ENCODE results near the gene MACF1. TPM values are rescaled to one million over a fixed set of nuclear protein-coding genes. Genes with fewer than 3 reads are reported as not detected.

Gene MACF1
- total RNA-seq, 4 donors from 2014 or later: 421 to 942 (median 545) TPM

DNA sequence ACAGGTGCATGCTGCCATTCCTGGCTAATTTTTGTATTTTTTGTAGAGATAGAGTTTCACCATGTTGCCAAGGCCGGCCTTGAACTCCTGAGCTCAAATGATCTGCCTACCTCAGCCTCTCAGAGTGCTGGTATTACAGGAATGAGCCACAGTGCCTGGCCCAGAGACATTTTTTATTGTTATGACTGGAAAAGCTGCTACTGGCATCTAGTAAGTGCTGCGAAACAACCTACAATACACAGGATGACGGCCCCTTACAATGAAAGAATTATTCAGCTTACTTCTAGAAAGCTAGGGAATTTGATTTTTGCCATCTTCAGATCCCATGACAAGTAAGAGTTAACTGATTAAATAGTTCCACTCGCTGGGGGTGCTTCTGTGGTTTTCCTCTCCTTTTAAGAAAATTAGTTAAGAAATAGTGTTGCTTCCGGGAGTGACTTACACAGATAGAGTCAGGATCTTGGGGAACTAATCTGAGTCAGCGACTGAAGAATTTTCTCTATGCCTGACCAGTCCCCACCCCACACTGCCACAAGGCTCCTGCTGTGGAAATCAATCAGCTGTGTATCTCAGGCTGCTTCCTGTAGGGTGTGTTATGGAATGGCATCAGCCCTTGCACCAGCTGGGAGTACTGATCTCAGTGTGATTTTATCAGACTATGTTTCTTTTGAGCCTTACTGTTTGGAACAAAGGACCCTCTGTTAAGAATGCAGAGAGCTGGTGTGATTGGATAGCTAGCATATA lies 194.0 kb downstream of the MACF1 start:
- TF ChIP-seq POLR2A (IDR thresholded peaks at IDR 0.05) (no peak), POLR2AphosphoS5 (IDR thresholded peaks at IDR 0.05) (peak in 1 of 3 donors; percentile 43)

DNA sequence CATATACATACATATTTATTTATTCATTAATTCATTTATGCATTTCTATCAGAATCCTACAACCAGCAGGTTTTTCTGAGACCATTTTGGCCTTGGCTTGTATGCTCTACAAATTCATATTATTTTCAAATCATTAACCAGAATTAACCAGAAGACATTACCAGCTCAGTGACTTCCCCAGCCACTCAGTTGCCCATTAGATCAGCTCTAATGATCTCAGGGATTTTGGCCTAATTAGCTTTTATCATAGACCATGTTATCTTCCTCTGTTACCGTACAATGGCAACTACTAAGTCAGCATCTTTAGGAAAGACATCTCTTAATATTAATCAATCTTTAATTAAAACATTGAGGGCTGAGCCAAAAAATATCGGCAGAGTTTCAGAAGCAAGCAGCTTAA lies 196.6 kb downstream of the MACF1 start:
- no peak overlapping the region for H3K4me3 ChIP-seq
- no peaks in the 10 kb centered on the region for H3K27me3 ChIP-seq
- WGBS: 63% methylated on average over 2 of the region's 2 CpGs
- H3K9me3 ChIP-seq: no peaks in the 10 kb centered on the region
- no peak for DNase-seq (ENCODE audit: low spot score in 2 of 2)
- H3K27ac ChIP-seq: no peak overlapping the region
- TF ChIP-seq POLR2AphosphoS5 (IDR thresholded peaks at IDR 0.05) (no peak), POLR2A (IDR thresholded peaks at IDR 0.05) (no peak), EP300 (IDR thresholded peaks at IDR 0.05) (no peak)
- TF ChIP-seq, protein P1, sequence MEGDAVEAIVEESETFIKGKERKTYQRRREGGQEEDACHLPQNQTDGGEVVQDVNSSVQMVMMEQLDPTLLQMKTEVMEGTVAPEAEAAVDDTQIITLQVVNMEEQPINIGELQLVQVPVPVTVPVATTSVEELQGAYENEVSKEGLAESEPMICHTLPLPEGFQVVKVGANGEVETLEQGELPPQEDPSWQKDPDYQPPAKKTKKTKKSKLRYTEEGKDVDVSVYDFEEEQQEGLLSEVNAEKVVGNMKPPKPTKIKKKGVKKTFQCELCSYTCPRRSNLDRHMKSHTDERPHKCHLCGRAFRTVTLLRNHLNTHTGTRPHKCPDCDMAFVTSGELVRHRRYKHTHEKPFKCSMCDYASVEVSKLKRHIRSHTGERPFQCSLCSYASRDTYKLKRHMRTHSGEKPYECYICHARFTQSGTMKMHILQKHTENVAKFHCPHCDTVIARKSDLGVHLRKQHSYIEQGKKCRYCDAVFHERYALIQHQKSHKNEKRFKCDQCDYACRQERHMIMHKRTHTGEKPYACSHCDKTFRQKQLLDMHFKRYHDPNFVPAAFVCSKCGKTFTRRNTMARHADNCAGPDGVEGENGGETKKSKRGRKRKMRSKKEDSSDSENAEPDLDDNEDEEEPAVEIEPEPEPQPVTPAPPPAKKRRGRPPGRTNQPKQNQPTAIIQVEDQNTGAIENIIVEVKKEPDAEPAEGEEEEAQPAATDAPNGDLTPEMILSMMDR (IDR thresholded peaks at IDR 0.05): no peak
- H3K4me1 ChIP-seq: peaks cover 35% of the 10 kb centered on the region
- H3K36me3 ChIP-seq: no peaks in the 10 kb centered on the region

More for the DNA sequence above, 194.0 kb downstream of the MACF1 start:
- Histone ChIP-seq H3K27me3 (no peaks in the 10 kb centered on the region), H3K4me1 (peaks cover 42% of the 10 kb centered on the region), H3K36me3 (no peaks in the 10 kb centered on the region), H3K9me3 (no peaks in the 10 kb centered on the region), H3K4me3 (no peak overlapping the region), H3K27ac (peak overlapping the region; percentile 55)
- 46% methylated on average over 6 of the region's 6 CpGs for WGBS
- DNase-seq (ENCODE audit: low spot score in 2 of 2): peak in 1 of 2 donors; percentile 75

DNA sequence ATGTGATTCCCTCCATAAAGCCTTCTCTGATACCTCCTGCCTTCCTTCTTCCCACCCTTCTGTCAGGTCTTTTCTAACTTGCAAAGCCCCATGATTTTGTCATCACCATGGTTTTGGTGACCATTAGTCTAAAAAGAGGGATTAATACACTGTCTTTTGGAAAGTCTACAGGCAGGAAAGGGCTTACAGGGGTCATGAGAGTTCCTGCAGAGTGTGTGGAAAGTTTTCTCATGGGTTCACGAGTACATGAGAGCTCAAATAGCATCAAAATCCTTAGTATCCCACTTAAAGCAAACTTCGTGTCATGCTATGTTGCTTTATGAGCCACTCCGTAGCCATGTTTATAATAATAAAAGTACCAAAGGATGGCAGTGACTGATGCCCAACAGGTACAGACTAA lies 200.4 kb downstream of the MACF1 start:
- H3K36me3 ChIP-seq: no peaks in the 10 kb centered on the region
- H3K4me1 ChIP-seq: peaks cover 47% of the 10 kb centered on the region
- no peak for DNase-seq (ENCODE audit: low spot score in 2 of 2)
- H3K9me3 ChIP-seq: no peaks in the 10 kb centered on the region
- no peak overlapping the region for H3K4me3 ChIP-seq
- no peaks in the 10 kb centered on the region for H3K27me3 ChIP-seq
- TF ChIP-seq POLR2A (IDR thresholded peaks at IDR 0.05): no peak
- no peak for TF ChIP-seq EP300 (IDR thresholded peaks at IDR 0.05)
- no peak for TF ChIP-seq POLR2AphosphoS5 (IDR thresholded peaks at IDR 0.05)
- TF ChIP-seq, protein P1 (IDR thresholded peaks at IDR 0.05): no peak
- H3K27ac ChIP-seq: no peak overlapping the region
- 50% methylated on average over 3 of the region's 3 CpGs for WGBS

DNA sequence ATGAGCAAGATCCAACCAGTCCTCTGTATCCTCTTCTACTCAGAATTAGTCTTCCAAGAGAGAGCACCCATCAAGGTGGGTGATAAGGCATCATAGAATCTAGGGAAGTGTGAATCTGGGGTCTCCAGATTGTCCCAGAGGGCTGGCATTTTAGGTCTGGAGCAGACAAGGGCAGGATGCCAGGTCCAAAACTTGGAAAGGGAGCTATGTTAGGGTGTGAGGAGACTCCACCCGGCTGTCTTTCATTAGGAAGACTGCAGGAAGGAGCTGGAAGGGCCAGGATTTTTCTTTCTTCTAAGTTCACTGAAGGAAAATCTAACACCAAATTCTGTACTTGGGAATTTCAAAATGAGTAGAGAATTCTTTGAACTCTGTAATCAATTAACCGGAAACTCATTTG lies 200.9 kb downstream of the MACF1 start:
- WGBS: 14% methylated on average over 2 of the region's 2 CpGs
- H3K9me3 ChIP-seq: no peaks in the 10 kb centered on the region
- H3K36me3 ChIP-seq: no peaks in the 10 kb centered on the region
- H3K4me3 ChIP-seq: no peak overlapping the region
- H3K27ac ChIP-seq: peak overlapping the region; percentile 2
- TF ChIP-seq, protein P1 (IDR thresholded peaks at IDR 0.05): no peak
- TF ChIP-seq POLR2AphosphoS5 (IDR thresholded peaks at IDR 0.05): no peak
- TF ChIP-seq EP300 (IDR thresholded peaks at IDR 0.05): no peak
- no peak for TF ChIP-seq POLR2A (IDR thresholded peaks at IDR 0.05)
- no peak for DNase-seq (ENCODE audit: low spot score in 2 of 2)
- H3K27me3 ChIP-seq: no peaks in the 10 kb centered on the region
- H3K4me1 ChIP-seq: peaks cover 52% of the 10 kb centered on the region

DNA sequence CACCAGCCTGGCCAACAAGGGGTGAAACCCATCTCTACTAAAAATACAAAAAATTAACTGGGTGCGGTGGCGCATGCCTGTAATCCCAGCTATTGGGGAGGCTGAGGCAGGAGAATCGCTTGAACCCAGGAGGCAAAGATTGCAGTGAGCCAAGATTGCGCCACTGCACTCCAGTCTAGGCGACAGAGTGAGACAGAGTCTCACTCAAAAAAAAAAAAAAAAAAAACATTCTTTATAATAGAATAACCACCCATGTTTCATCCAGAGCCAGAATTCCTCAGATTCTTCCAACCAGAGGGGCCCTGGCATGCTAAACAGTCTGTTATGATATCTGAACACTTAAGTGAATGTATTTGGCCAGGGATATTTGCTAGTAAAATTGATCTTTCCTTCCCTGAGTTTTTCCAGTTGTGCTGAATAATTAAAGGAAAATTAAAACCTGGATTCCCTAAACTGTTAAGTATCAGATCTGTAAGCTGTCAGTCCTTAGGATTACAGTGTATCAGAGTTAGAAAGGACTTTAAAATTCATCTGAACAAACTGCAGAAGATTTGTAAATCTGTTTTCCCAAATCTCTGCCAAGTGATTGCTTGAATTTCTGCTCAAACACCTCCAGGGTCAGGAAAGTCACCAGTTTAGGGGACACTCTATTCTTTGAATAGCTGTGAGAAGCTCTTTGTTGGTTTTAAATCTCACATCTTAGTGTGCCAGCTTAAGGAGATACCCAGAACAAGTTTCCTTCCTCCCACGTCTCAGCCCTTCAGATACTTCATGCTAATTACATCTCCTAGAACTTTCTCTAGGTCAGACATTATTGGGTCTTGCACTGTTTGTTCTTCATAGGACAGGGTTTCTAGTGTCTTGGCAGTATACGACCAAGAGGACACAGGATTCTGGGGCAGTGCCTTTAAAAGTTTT lies 202.3 kb downstream of the MACF1 start:
- H3K9me3 ChIP-seq: no peaks in the 10 kb centered on the region
- peaks cover 66% of the 10 kb centered on the region for H3K4me1 ChIP-seq
- H3K4me3 ChIP-seq: no peak overlapping the region
- no peak for DNase-seq (ENCODE audit: low spot score in 2 of 2)
- TF ChIP-seq, protein P1 (IDR thresholded peaks at IDR 0.05): no peak
- TF ChIP-seq EP300 (IDR thresholded peaks at IDR 0.05) (no peak), POLR2A (IDR thresholded peaks at IDR 0.05) (no peak), POLR2AphosphoS5 (IDR thresholded peaks at IDR 0.05) (no peak)
- no peaks in the 10 kb centered on the region for H3K27me3 ChIP-seq
- H3K36me3 ChIP-seq: no peaks in the 10 kb centered on the region
- H3K27ac ChIP-seq: peak overlapping the region; percentile 15
- 51% methylated on average over 7 of the region's 7 CpGs for WGBS
